ENCODE results near the gene ADGRG2.

Gene ADGRG2

DNA sequence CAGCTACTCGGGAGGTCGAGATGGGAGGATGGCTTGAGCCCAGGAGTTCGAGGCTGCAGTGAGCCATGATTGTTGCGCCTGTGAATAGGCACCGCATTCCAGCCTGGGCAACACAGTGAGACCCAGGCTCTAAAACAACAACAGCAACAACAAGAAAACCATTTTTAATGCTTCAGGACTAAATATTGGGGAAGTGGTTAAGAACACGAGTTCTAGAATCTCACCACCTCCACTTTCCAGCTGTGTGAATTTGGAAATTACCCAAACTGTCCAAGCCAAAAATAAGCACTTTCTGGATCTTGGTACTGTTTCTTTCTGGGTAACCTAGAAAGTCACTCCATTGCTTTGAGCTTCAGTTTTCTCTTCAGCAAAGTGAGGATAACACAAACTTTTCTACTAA, 63.2 kb downstream of the ADGRG2 start:
- no peak for TF ChIP-seq GATA3 (IDR thresholded peaks at IDR 0.05; ENCODE audit: low read depth, low read length)
- no peak for TF ChIP-seq GATA2 (IDR thresholded peaks at IDR 0.05; ENCODE audit: low read depth, low read length)

GRCh38 chrX:19057856-19058255, 64.4 kb downstream of the ADGRG2 start:
- TF ChIP-seq GATA3 (IDR thresholded peaks at IDR 0.05; ENCODE audit: low read depth, low read length) (no peak), GATA2 (IDR thresholded peaks at IDR 0.05; ENCODE audit: low read depth, low read length) (no peak)

- TF ChIP-seq GATA3 (IDR thresholded peaks at IDR 0.05; ENCODE audit: low read depth, low read length) (no peak), GATA2 (IDR thresholded peaks at IDR 0.05; ENCODE audit: low read depth, low read length) (no peak)
These were observed 73.2 kb downstream of the ADGRG2 start for GRCh38 chrX:19049110-19049509.

DNA sequence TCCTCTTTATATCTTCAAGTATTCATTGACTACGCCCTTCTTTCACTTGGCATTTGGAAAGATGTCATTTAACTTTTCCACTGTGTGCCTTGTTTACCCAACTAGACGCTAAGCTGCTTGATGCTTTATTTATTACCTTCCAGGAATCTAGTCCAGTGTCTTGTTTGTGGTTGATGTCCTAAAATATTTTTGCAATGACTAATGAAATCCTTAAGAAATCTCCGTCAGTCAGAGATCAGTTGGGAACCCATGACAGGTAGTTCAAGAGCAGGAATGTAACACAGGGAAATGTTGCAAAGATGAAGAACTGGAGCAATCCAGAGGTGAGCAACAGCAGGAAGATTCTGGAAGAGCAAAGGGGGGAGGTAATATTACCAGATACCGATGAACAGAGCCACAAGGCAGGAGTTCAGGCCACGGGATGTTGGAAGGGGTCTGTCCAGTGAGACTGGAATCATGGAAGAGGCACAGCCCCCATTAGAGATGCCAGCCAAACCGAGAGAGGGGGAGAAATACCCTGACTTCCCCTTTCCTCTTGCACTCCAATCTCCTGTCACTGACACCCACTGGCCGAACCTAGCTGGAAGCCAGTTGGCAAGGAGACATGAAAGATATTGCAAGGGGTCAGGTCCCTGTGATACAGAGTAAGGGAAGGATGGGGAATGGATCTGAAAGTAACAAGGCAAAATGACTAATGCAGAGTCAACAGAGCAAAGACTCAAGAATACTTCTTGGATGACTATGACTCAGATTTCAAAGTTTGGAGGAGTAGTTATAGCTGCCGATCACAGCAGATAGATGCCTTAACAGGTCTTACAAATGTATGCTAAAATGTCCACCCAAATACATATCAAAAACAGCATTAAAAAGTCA, 75.7 kb downstream of the ADGRG2 start:
- TF ChIP-seq GATA2 (IDR thresholded peaks at IDR 0.05; ENCODE audit: low read depth, low read length), result no peak
- TF ChIP-seq GATA3 (IDR thresholded peaks at IDR 0.05; ENCODE audit: low read depth, low read length), result no peak

DNA sequence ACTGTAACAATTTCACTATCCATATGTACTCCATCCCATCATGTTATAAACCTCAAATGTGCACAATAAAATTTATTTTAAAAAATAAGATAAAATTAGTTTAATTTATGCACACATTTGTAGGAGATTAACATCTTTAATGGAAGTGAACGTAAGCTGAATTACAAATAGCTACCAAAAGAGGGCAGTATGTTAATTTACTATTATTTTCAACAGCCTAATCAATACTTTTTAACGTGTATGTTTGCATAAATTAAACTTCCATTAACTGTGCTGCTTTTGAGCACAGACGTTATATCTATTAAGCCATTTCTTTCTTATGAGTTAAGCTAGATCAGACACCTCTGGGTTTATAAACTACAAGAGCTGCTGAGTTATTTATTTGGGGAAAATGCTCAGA, 81.9 kb downstream of the ADGRG2 start:
- TF ChIP-seq GATA3 (IDR thresholded peaks at IDR 0.05; ENCODE audit: low read depth, low read length), result no peak
- TF ChIP-seq GATA2 (IDR thresholded peaks at IDR 0.05; ENCODE audit: low read depth, low read length), result no peak

GRCh38 chrX:19034025-19034424, 88.2 kb downstream of the ADGRG2 start:
- TF ChIP-seq GATA2 (IDR thresholded peaks at IDR 0.05; ENCODE audit: low read depth, low read length) (no peak), GATA3 (IDR thresholded peaks at IDR 0.05; ENCODE audit: low read depth, low read length) (no peak)

DNA sequence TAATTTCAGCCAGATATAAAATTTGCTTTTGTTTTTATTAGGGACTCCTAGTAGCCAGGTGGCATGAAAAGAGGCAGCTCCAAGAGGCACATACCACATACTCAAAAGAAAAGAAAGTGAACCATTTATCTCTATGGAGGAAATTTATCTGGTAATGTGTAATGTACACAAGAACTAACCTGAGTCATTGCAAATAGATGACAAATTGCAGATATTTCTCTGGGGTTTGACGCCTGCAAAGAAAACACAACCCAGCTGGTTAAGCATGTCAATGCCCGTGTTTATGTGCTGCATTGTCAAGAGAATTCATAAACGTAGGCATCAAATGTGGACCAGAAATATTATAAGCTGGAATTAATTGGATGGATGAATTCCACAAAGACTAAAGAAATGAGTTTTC, 91.5 kb downstream of the ADGRG2 start:
- TF ChIP-seq GATA3 (IDR thresholded peaks at IDR 0.05; ENCODE audit: low read depth, low read length), result no peak
- no peak for TF ChIP-seq GATA2 (IDR thresholded peaks at IDR 0.05; ENCODE audit: low read depth, low read length)

GRCh38 chrX:19028560-19028959, 93.7 kb downstream of the ADGRG2 start:
- TF ChIP-seq GATA3 (IDR thresholded peaks at IDR 0.05; ENCODE audit: low read depth, low read length) (no peak), GATA2 (IDR thresholded peaks at IDR 0.05; ENCODE audit: low read depth, low read length) (no peak)

DNA sequence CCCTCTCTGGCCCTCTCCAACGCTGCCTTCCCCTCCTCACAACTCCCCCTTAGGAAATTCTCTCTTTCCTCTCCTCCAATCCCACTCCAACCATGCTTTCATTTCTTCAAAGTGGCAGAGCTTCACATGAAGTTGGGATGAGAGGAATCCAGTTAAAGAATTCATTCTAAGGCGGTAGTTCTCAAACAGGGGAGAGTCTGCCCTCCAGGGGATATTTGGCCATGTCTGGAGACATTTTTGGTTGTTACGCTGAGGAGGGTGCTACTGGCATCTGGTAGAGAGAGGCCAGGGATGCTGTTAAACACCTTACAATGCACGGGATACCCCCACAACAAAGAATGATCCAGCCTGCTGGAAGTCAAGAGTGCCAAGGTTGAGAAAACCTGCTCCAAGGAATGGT, 97.9 kb downstream of the ADGRG2 start:
- TF ChIP-seq GATA3 (IDR thresholded peaks at IDR 0.05; ENCODE audit: low read depth, low read length), result no peak
- TF ChIP-seq GATA2 (IDR thresholded peaks at IDR 0.05; ENCODE audit: low read depth, low read length), result no peak

GRCh38 chrX:19019996-19020395, 102.3 kb downstream of the ADGRG2 start:
- TF ChIP-seq GATA2 (IDR thresholded peaks at IDR 0.05; ENCODE audit: low read depth, low read length) (no peak), GATA3 (IDR thresholded peaks at IDR 0.05; ENCODE audit: low read depth, low read length) (no peak)

GRCh38 chrX:19017271-19017670, 105.0 kb downstream of the ADGRG2 start:
- TF ChIP-seq GATA3 (IDR thresholded peaks at IDR 0.05; ENCODE audit: low read depth, low read length), result no peak
- no peak for TF ChIP-seq GATA2 (IDR thresholded peaks at IDR 0.05; ENCODE audit: low read depth, low read length)

- no peak for TF ChIP-seq GATA2 (IDR thresholded peaks at IDR 0.05; ENCODE audit: low read depth, low read length)
- TF ChIP-seq GATA3 (IDR thresholded peaks at IDR 0.05; ENCODE audit: low read depth, low read length), result no peak
These were observed 114.4 kb downstream of the ADGRG2 start for GRCh38 chrX:19007868-19008267.

DNA sequence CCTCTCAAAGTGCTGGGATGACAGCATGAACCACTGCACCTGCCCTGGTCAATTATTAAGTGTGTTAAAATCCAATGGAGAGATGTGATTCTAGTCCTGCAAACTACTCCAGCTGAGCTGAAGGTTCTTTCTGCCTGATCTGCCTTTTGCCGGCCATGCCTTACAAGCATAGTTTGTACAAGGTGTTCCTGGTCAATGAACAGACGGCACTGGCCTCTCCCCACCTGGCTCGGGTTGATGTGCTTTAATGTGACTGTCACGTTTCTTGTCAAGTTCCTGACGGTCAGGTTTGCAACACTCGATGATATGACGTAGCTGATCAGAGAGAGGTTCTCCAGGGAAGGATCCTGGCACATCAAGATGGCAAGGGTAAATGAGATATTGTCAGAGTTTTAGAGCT, 115.3 kb downstream of the ADGRG2 start:
- TF ChIP-seq GATA2 (IDR thresholded peaks at IDR 0.05; ENCODE audit: low read depth, low read length) (no peak), GATA3 (IDR thresholded peaks at IDR 0.05; ENCODE audit: low read depth, low read length) (no peak)

GRCh38 chrX:19005909-19006308, 116.4 kb downstream of the ADGRG2 start:
- TF ChIP-seq GATA3 (IDR thresholded peaks at IDR 0.05; ENCODE audit: low read depth, low read length), result no peak
- TF ChIP-seq GATA2 (IDR thresholded peaks at IDR 0.05; ENCODE audit: low read depth, low read length), result no peak

DNA sequence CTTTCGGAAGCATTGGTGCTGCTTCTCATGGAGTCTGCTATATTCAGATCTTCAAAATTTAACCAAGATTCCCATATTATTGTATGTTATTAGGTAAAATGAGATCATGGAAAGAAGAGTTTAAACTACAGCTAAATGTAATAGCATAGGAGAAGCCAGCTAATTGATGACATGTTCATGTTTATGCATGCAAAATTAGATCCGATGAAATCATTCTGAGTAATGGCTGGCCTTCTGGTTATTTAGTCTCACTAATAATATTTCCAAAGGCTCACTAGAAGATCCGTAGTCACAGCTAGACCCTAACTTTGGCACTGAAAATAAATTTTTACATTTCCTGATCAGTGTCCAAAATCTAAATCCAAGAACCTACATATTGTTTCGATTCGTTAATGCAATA, 118.5 kb downstream of the ADGRG2 start:
- TF ChIP-seq GATA3 (IDR thresholded peaks at IDR 0.05; ENCODE audit: low read depth, low read length) (no peak), GATA2 (IDR thresholded peaks at IDR 0.05; ENCODE audit: low read depth, low read length) (no peak)
